ENCODE data around the gene CNTN2.

The CNTN2 gene

GRCh38 chr1:205118752-205119151 lies 75.7 kb downstream of the CNTN2 start:
- Histone ChIP-seq H2AFZ (ENCODE audit: low read depth, low read length) (no peak overlapping the region), H3K18ac (ENCODE audit: low read depth in 1 of 2, low read length in 2 of 2) (no peak overlapping the region), H2AK5ac (ENCODE audit: low read length, severe bottlenecking) (no peak overlapping the region), H3K4ac (ENCODE audit: low read depth in 1 of 2, low read length in 2 of 2) (no peak overlapping the region), H3K9me3 (ENCODE audit: control insufficient read depth, low read length) (no peaks in the 10 kb centered on the region), H2BK120ac (ENCODE audit: low read depth, low read length) (no peak overlapping the region), H3K27ac (ENCODE audit: low read length, poor library complexity, severe bottlenecking) (no peak overlapping the region), H3K9ac (ENCODE audit: low read length) (no peak overlapping the region), H2BK12ac (ENCODE audit: low read length in 2 of 2) (no peak overlapping the region), H2BK5ac (ENCODE audit: low read depth, low read length, poor library complexity, severe bottlenecking) (no peak overlapping the region), H4K8ac (ENCODE audit: low read length) (no peak overlapping the region), H4K91ac (ENCODE audit: low read length) (no peak overlapping the region), H3K4me1 (ENCODE audit: control insufficient read depth, insufficient read depth, low read depth, low read length) (peaks cover 4% of the 10 kb centered on the region), H3K23ac (ENCODE audit: low read length in 2 of 2) (no peak overlapping the region), H3K4me2 (ENCODE audit: low read length, poor library complexity, severe bottlenecking) (no peak overlapping the region), H3K36me3 (ENCODE audit: control insufficient read depth in 1 of 2, insufficient read depth in 2 of 2, low read depth in 1 of 2, low read length in 2 of 2) (peaks cover 8 to 34% of the 10 kb centered on the region in 2 experiments), H3K14ac (ENCODE audit: low read length in 2 of 2) (no peak overlapping the region), H3K4me3 (ENCODE audit: insufficient read depth in 1 of 2, low read depth in 1 of 2, low read length in 2 of 2) (no peak overlapping the region), H2BK15ac (ENCODE audit: low read depth, poor library complexity, severe bottlenecking) (no peak overlapping the region), H3K79me1 (replicated peaks; ENCODE audit: low read length, poor library complexity, severe bottlenecking) (peaks cover 6% of the 10 kb centered on the region), H3K27me3 (ENCODE audit: control insufficient read depth in 1 of 2, insufficient read depth in 1 of 2, low read length in 2 of 2) (no peaks in the 10 kb centered on the region)
- DNase-seq, result no peak
- 92% methylated on average over 2 of the region's 2 CpGs for WGBS

- Histone ChIP-seq H3K23ac (ENCODE audit: low read length in 2 of 2) (peak within 1 kb of the TSS in 1 of 2 experiments; percentile 10), H3K4me1 (ENCODE audit: control insufficient read depth, insufficient read depth, low read depth, low read length) (peaks cover 4% of the 10 kb centered on the region), H3K14ac (ENCODE audit: low read length in 2 of 2) (peak within 1 kb of the TSS in 1 of 2 experiments; percentile 8), H4K8ac (ENCODE audit: low read length) (peak within 1 kb of the TSS; percentile 97), H3K18ac (ENCODE audit: low read depth in 1 of 2, low read length in 2 of 2) (peak within 1 kb of the TSS; percentile 72 to 87), H2BK120ac (ENCODE audit: low read depth, low read length) (peak within 1 kb of the TSS; percentile 61), H3K36me3 (ENCODE audit: control insufficient read depth in 1 of 2, insufficient read depth in 2 of 2, low read depth in 1 of 2, low read length in 2 of 2) (peaks cover 8 to 10% of the 10 kb centered on the region in 2 experiments), H3K9me3 (ENCODE audit: control insufficient read depth, low read length) (no peaks in the 10 kb centered on the region), H3K27me3 (ENCODE audit: control insufficient read depth in 1 of 2, insufficient read depth in 1 of 2, low read length in 2 of 2) (no peaks in the 10 kb centered on the region), H2BK12ac (ENCODE audit: low read length in 2 of 2) (no peak within 1 kb of the TSS), H2BK15ac (ENCODE audit: low read depth, poor library complexity, severe bottlenecking) (peak within 1 kb of the TSS; percentile 74), H3K4me2 (ENCODE audit: low read length, poor library complexity, severe bottlenecking) (peak within 1 kb of the TSS; percentile 81), H4K91ac (ENCODE audit: low read length) (no peak within 1 kb of the TSS), H3K9ac (ENCODE audit: low read length) (peak within 1 kb of the TSS; percentile 93), H2BK5ac (ENCODE audit: low read depth, low read length, poor library complexity, severe bottlenecking) (peak within 1 kb of the TSS; percentile 25), H3K27ac (ENCODE audit: low read length, poor library complexity, severe bottlenecking) (peak within 1 kb of the TSS; percentile 93), H3K79me1 (replicated peaks; ENCODE audit: low read length, poor library complexity, severe bottlenecking) (peaks cover 3% of the 10 kb centered on the region), H2AFZ (ENCODE audit: low read depth, low read length) (peak within 1 kb of the TSS; percentile 20), H2AK5ac (ENCODE audit: low read length, severe bottlenecking) (no peak within 1 kb of the TSS), H3K4ac (ENCODE audit: low read depth in 1 of 2, low read length in 2 of 2) (peak within 1 kb of the TSS; percentile 60 to 81), H3K4me3 (ENCODE audit: insufficient read depth in 1 of 2, low read depth in 1 of 2, low read length in 2 of 2) (peak within 1 kb of the TSS; percentile 76 to 97)
- WGBS, result 0% methylated on average over 42 of the region's 46 CpGs
- DNase-seq, result peak; percentile 97
Measured at GRCh38 chr1:205121660-205122488, 78.9 kb downstream of the CNTN2 start, which contains the start of gene RBBP5. TSS of gene RBBP5 (minus strand) at chr1:205121978. CDS start at chr1:205121873, 105 bp downstream.

GRCh38 chr1:205122489-205122882 lies 79.5 kb downstream of the CNTN2 start:
- H2BK120ac ChIP-seq (ENCODE audit: low read depth, low read length), result no peak overlapping the region
- H3K79me1 ChIP-seq (replicated peaks; ENCODE audit: low read length, poor library complexity, severe bottlenecking), result peaks cover 2% of the 10 kb centered on the region
- peak overlapping the region in 1 of 2 experiments; percentile 97 for H3K4me3 ChIP-seq (ENCODE audit: insufficient read depth in 1 of 2, low read depth in 1 of 2, low read length in 2 of 2)
- H2BK15ac ChIP-seq (ENCODE audit: low read depth, poor library complexity, severe bottlenecking), result no peak overlapping the region
- H3K4ac ChIP-seq (ENCODE audit: low read depth in 1 of 2, low read length in 2 of 2), result no peak overlapping the region
- H3K23ac ChIP-seq (ENCODE audit: low read length in 2 of 2), result no peak overlapping the region
- H3K9me3 ChIP-seq (ENCODE audit: control insufficient read depth, low read length), result no peaks in the 10 kb centered on the region
- no peaks in the 10 kb centered on the region for H3K27me3 ChIP-seq (ENCODE audit: control insufficient read depth in 1 of 2, insufficient read depth in 1 of 2, low read length in 2 of 2)
- H3K18ac ChIP-seq (ENCODE audit: low read depth in 1 of 2, low read length in 2 of 2), result no peak overlapping the region
- no peak overlapping the region for H4K91ac ChIP-seq (ENCODE audit: low read length)
- H4K8ac ChIP-seq (ENCODE audit: low read length), result no peak overlapping the region
- no peak overlapping the region for H3K14ac ChIP-seq (ENCODE audit: low read length in 2 of 2)
- H3K9ac ChIP-seq (ENCODE audit: low read length), result peak overlapping the region; percentile 93
- H3K36me3 ChIP-seq (ENCODE audit: control insufficient read depth in 1 of 2, insufficient read depth in 2 of 2, low read depth in 1 of 2, low read length in 2 of 2), result peaks cover 3 to 8% of the 10 kb centered on the region in 2 experiments
- no peak overlapping the region for H2AK5ac ChIP-seq (ENCODE audit: low read length, severe bottlenecking)
- no peak overlapping the region for H2BK12ac ChIP-seq (ENCODE audit: low read length in 2 of 2)
- no peak overlapping the region for H2BK5ac ChIP-seq (ENCODE audit: low read depth, low read length, poor library complexity, severe bottlenecking)
- DNase-seq, result no peak
- peak overlapping the region; percentile 32 for H3K27ac ChIP-seq (ENCODE audit: low read length, poor library complexity, severe bottlenecking)
- H3K4me1 ChIP-seq (ENCODE audit: control insufficient read depth, insufficient read depth, low read depth, low read length), result peaks cover 4% of the 10 kb centered on the region
- no peak overlapping the region for H2AFZ ChIP-seq (ENCODE audit: low read depth, low read length)
- 72% methylated on average over 6 of the region's 9 CpGs for WGBS
- H3K4me2 ChIP-seq (ENCODE audit: low read length, poor library complexity, severe bottlenecking), result peak overlapping the region; percentile 78

- Histone ChIP-seq H3K9ac (ENCODE audit: low read length) (no peak overlapping the region), H2BK12ac (ENCODE audit: low read length in 2 of 2) (no peak overlapping the region), H2BK5ac (ENCODE audit: low read depth, low read length, poor library complexity, severe bottlenecking) (no peak overlapping the region), H4K91ac (ENCODE audit: low read length) (no peak overlapping the region), H3K18ac (ENCODE audit: low read depth in 1 of 2, low read length in 2 of 2) (no peak overlapping the region), H3K79me1 (replicated peaks; ENCODE audit: low read length, poor library complexity, severe bottlenecking) (no peaks in the 10 kb centered on the region), H2BK15ac (ENCODE audit: low read depth, poor library complexity, severe bottlenecking) (no peak overlapping the region), H3K36me3 (ENCODE audit: control insufficient read depth in 1 of 2, insufficient read depth in 2 of 2, low read depth in 1 of 2, low read length in 2 of 2) (no peaks in the 10 kb centered on the region), H3K4me3 (ENCODE audit: insufficient read depth in 1 of 2, low read depth in 1 of 2, low read length in 2 of 2) (no peak overlapping the region), H3K27ac (ENCODE audit: low read length, poor library complexity, severe bottlenecking) (no peak overlapping the region), H3K14ac (ENCODE audit: low read length in 2 of 2) (no peak overlapping the region), H3K4ac (ENCODE audit: low read depth in 1 of 2, low read length in 2 of 2) (no peak overlapping the region), H2BK120ac (ENCODE audit: low read depth, low read length) (no peak overlapping the region), H2AFZ (ENCODE audit: low read depth, low read length) (no peak overlapping the region), H4K8ac (ENCODE audit: low read length) (no peak overlapping the region), H3K27me3 (ENCODE audit: control insufficient read depth in 1 of 2, insufficient read depth in 1 of 2, low read length in 2 of 2) (no peaks in the 10 kb centered on the region), H3K9me3 (ENCODE audit: control insufficient read depth, low read length) (no peaks in the 10 kb centered on the region), H3K4me1 (ENCODE audit: control insufficient read depth, insufficient read depth, low read depth, low read length) (peaks cover 3% of the 10 kb centered on the region), H3K23ac (ENCODE audit: low read length in 2 of 2) (no peak overlapping the region), H2AK5ac (ENCODE audit: low read length, severe bottlenecking) (no peak overlapping the region), H3K4me2 (ENCODE audit: low read length, poor library complexity, severe bottlenecking) (no peak overlapping the region)
- no peak for DNase-seq
- WGBS, result 89% methylated on average over 3 of the region's 7 CpGs
Measured at GRCh38 chr1:205124726-205125125, 81.7 kb downstream of the CNTN2 start.
